ENCODE data around the gene KCNAB1.
"Not testable (repeated sequence)": the region's sequence is repeated elsewhere in the genome, so short reads cannot be mapped to it uniquely, and the experiment has no call there.

The KCNAB1 gene

GRCh38 chr3:156183396-156183795, 63.0 kb downstream of the KCNAB1 start:
- no peak for TF ChIP-seq FOXK2 (IDR thresholded peaks at IDR 0.05)
- no peak for TF ChIP-seq CTBP1 (IDR thresholded peaks at IDR 0.05; ENCODE audit: borderline replicate concordance)
- no peak for TF ChIP-seq SUZ12 (IDR thresholded peaks at IDR 0.05)
- no peak for TF ChIP-seq ZNF384 (IDR thresholded peaks at IDR 0.05)
- no peak for TF ChIP-seq BHLHE40 (IDR thresholded peaks at IDR 0.05; ENCODE audit: borderline replicate concordance)
- TF ChIP-seq FOXM1 (IDR thresholded peaks at IDR 0.05; ENCODE audit: borderline replicate concordance), result no peak
- no peak for TF ChIP-seq ELF4 (IDR thresholded peaks at IDR 0.05)
- TF ChIP-seq SP1 (IDR thresholded peaks at IDR 0.05), result no peak
- no peak for TF ChIP-seq HDGF (IDR thresholded peaks at IDR 0.05; ENCODE audit: borderline replicate concordance)
- no peak for TF ChIP-seq PKNOX1 (IDR thresholded peaks at IDR 0.05)
- no peak for TF ChIP-seq NFRKB (IDR thresholded peaks at IDR 0.05)
- no peak for TF ChIP-seq FOXA1 (IDR thresholded peaks at IDR 0.05)
- no peak for TF ChIP-seq L3MBTL2 (conservative IDR thresholded peaks at IDR 0.05)
- no peak for TF ChIP-seq ARNT (IDR thresholded peaks at IDR 0.05)
- CTCF ChIA-PET, result no interaction called here
- POLR2A ChIA-PET, result no interaction called here
- no peak for DNase-seq (ENCODE audit: extremely low spot score)

- CTCF ChIA-PET, result no interaction called here
- no peak for TF ChIP-seq LEF1 (IDR thresholded peaks at IDR 0.05; ENCODE audit: borderline replicate concordance)
- TF ChIP-seq FOXA1 (IDR thresholded peaks at IDR 0.05), result no peak
- no peak for TF ChIP-seq L3MBTL2 (conservative IDR thresholded peaks at IDR 0.05)
- no peak for TF ChIP-seq SUZ12 (IDR thresholded peaks at IDR 0.05)
- TF ChIP-seq FOXM1 (IDR thresholded peaks at IDR 0.05; ENCODE audit: borderline replicate concordance), result no peak
- no peak for TF ChIP-seq PKNOX1 (IDR thresholded peaks at IDR 0.05)
- TF ChIP-seq TARDBP (IDR thresholded peaks at IDR 0.05), result no peak
- TF ChIP-seq SP1 (IDR thresholded peaks at IDR 0.05), result no peak
- TF ChIP-seq NFRKB (IDR thresholded peaks at IDR 0.05), result no peak
- no peak for TF ChIP-seq BHLHE40 (IDR thresholded peaks at IDR 0.05; ENCODE audit: borderline replicate concordance)
- no peak for TF ChIP-seq ELF4 (IDR thresholded peaks at IDR 0.05)
- no peak for TF ChIP-seq ARNT (IDR thresholded peaks at IDR 0.05)
- no peak for TF ChIP-seq FOXK2 (IDR thresholded peaks at IDR 0.05)
- TF ChIP-seq HDGF (IDR thresholded peaks at IDR 0.05; ENCODE audit: borderline replicate concordance), result no peak
- no peak for TF ChIP-seq ZNF384 (IDR thresholded peaks at IDR 0.05)
- no peak for DNase-seq (ENCODE audit: extremely low spot score)
- POLR2A ChIA-PET, result no interaction called here
Observed at GRCh38 chr3:156184156-156184555, 63.8 kb downstream of the KCNAB1 start.

GRCh38 chr3:156187146-156187769, 66.9 kb downstream of the KCNAB1 start:
- DNase-seq (ENCODE audit: extremely low spot score), result no peak
- ChIA-PET POLR2A (no interaction called here), CTCF (no interaction called here)
- TF ChIP-seq PKNOX1 (IDR thresholded peaks at IDR 0.05), result no peak
- no peak for TF ChIP-seq LEF1 (IDR thresholded peaks at IDR 0.05; ENCODE audit: borderline replicate concordance)
- no peak for TF ChIP-seq ZNF384 (IDR thresholded peaks at IDR 0.05)
- no peak for TF ChIP-seq SP1 (IDR thresholded peaks at IDR 0.05)
- no peak for TF ChIP-seq FOXK2 (IDR thresholded peaks at IDR 0.05)
- TF ChIP-seq HDGF (IDR thresholded peaks at IDR 0.05; ENCODE audit: borderline replicate concordance), result no peak
- TF ChIP-seq TARDBP (IDR thresholded peaks at IDR 0.05), result no peak
- no peak for TF ChIP-seq FOXM1 (IDR thresholded peaks at IDR 0.05; ENCODE audit: borderline replicate concordance)
- TF ChIP-seq NFRKB (IDR thresholded peaks at IDR 0.05), result no peak
- no peak for TF ChIP-seq ELF4 (IDR thresholded peaks at IDR 0.05)
- no peak for TF ChIP-seq BHLHE40 (IDR thresholded peaks at IDR 0.05; ENCODE audit: borderline replicate concordance)
- no peak for TF ChIP-seq SUZ12 (IDR thresholded peaks at IDR 0.05)
- TF ChIP-seq CTBP1 (IDR thresholded peaks at IDR 0.05; ENCODE audit: borderline replicate concordance), result no peak
- TF ChIP-seq ARNT (IDR thresholded peaks at IDR 0.05), result no peak
- no peak for TF ChIP-seq FOXA1 (IDR thresholded peaks at IDR 0.05)

- no peak for DNase-seq (ENCODE audit: extremely low spot score)
- TF ChIP-seq ELF4 (IDR thresholded peaks at IDR 0.05), result no peak
- no peak for TF ChIP-seq CTBP1 (IDR thresholded peaks at IDR 0.05; ENCODE audit: borderline replicate concordance)
- TF ChIP-seq TARDBP (IDR thresholded peaks at IDR 0.05), result no peak
- TF ChIP-seq HDGF (IDR thresholded peaks at IDR 0.05; ENCODE audit: borderline replicate concordance), result no peak
- TF ChIP-seq FOXM1 (IDR thresholded peaks at IDR 0.05; ENCODE audit: borderline replicate concordance), result no peak
- no peak for TF ChIP-seq BHLHE40 (IDR thresholded peaks at IDR 0.05; ENCODE audit: borderline replicate concordance)
- TF ChIP-seq FOXA1 (IDR thresholded peaks at IDR 0.05), result no peak
- no peak for TF ChIP-seq LEF1 (IDR thresholded peaks at IDR 0.05; ENCODE audit: borderline replicate concordance)
- TF ChIP-seq ZNF384 (IDR thresholded peaks at IDR 0.05), result no peak
- no peak for TF ChIP-seq SUZ12 (IDR thresholded peaks at IDR 0.05)
- no peak for TF ChIP-seq NFRKB (IDR thresholded peaks at IDR 0.05)
- TF ChIP-seq SP1 (IDR thresholded peaks at IDR 0.05), result no peak
- no peak for TF ChIP-seq L3MBTL2 (conservative IDR thresholded peaks at IDR 0.05)
- no peak for TF ChIP-seq FOXK2 (IDR thresholded peaks at IDR 0.05)
- ChIA-PET CTCF (no interaction called here), POLR2A (no interaction called here)
Observed at GRCh38 chr3:156188757-156189156, 68.4 kb downstream of the KCNAB1 start.

GRCh38 chr3:156189927-156190326, 69.5 kb downstream of the KCNAB1 start:
- ChIA-PET CTCF (no interaction called here), POLR2A (no interaction called here)
- TF ChIP-seq FOXK2 (IDR thresholded peaks at IDR 0.05), result no peak
- TF ChIP-seq TARDBP (IDR thresholded peaks at IDR 0.05), result no peak
- TF ChIP-seq ELF4 (IDR thresholded peaks at IDR 0.05), result no peak
- no peak for TF ChIP-seq L3MBTL2 (conservative IDR thresholded peaks at IDR 0.05)
- no peak for TF ChIP-seq ARNT (IDR thresholded peaks at IDR 0.05)
- no peak for TF ChIP-seq SP1 (IDR thresholded peaks at IDR 0.05)
- no peak for TF ChIP-seq PKNOX1 (IDR thresholded peaks at IDR 0.05)
- TF ChIP-seq HDGF (IDR thresholded peaks at IDR 0.05; ENCODE audit: borderline replicate concordance), result no peak
- TF ChIP-seq CTBP1 (IDR thresholded peaks at IDR 0.05; ENCODE audit: borderline replicate concordance), result no peak
- no peak for TF ChIP-seq LEF1 (IDR thresholded peaks at IDR 0.05; ENCODE audit: borderline replicate concordance)
- TF ChIP-seq FOXA1 (IDR thresholded peaks at IDR 0.05), result no peak
- TF ChIP-seq ZNF384 (IDR thresholded peaks at IDR 0.05), result no peak
- TF ChIP-seq NFRKB (IDR thresholded peaks at IDR 0.05), result no peak
- no peak for TF ChIP-seq FOXM1 (IDR thresholded peaks at IDR 0.05; ENCODE audit: borderline replicate concordance)
- TF ChIP-seq BHLHE40 (IDR thresholded peaks at IDR 0.05; ENCODE audit: borderline replicate concordance), result no peak
- no peak for TF ChIP-seq SUZ12 (IDR thresholded peaks at IDR 0.05)
- DNase-seq (ENCODE audit: extremely low spot score), result no peak

GRCh38 chr3:156194945-156195344, 74.6 kb downstream of the KCNAB1 start:
- CTCF ChIA-PET; POLR2A ChIA-PET; DNase-seq (ENCODE audit: extremely low spot score): not testable (repeated sequence)

- DNase-seq (ENCODE audit: extremely low spot score); CTCF ChIA-PET: not testable (repeated sequence)
Observed at GRCh38 chr3:156197152-156197551, 76.8 kb downstream of the KCNAB1 start.

More at GRCh38 chr3:156197152-156197551, 76.8 kb downstream of the KCNAB1 start:
- POLR2A ChIA-PET, result not testable (repeated sequence)

Measured in HEK293T (cell line).